WI38 (cell line): ENCODE results near the gene SRD5A1.

Source experiments
- H3K4me3 ChIP-seq: 2 replicates; pipeline ENCODE4 v1.5.1; 2011; ENCODE audit warnings: low read depth, mild to moderate bottlenecking, control low read depth, low read length
- TF ChIP-seq, protein P1 (sequence below): IDR thresholded peaks from 2 replicates; pipeline ENCODE4 v1.5.1; 2012; ENCODE audit warnings: low read depth, mild to moderate bottlenecking, control low read depth, low read length

The SRD5A1 gene

DNA sequence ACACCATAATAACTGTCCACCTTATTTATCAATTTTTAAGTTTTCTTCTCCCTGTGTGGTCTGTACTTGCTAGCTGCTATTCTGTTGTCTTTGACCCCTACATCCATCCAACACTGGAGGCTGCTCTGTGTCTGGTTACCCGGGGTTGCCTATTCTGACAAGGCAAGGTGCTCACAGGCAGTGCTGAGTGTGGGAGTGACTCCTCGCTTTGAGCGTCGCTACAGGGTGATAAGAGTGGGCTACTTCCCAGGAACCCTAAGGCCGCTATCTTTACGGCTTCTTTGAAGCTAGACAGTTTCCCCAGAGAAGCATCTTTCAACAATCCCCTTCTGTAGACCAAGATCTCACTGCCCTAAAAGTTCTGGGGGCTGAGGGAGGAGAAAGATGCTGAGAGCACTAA is 35.7 kb upstream of the SRD5A1 start:
- no peak overlapping the region for H3K4me3 ChIP-seq
- TF ChIP-seq, protein P1, sequence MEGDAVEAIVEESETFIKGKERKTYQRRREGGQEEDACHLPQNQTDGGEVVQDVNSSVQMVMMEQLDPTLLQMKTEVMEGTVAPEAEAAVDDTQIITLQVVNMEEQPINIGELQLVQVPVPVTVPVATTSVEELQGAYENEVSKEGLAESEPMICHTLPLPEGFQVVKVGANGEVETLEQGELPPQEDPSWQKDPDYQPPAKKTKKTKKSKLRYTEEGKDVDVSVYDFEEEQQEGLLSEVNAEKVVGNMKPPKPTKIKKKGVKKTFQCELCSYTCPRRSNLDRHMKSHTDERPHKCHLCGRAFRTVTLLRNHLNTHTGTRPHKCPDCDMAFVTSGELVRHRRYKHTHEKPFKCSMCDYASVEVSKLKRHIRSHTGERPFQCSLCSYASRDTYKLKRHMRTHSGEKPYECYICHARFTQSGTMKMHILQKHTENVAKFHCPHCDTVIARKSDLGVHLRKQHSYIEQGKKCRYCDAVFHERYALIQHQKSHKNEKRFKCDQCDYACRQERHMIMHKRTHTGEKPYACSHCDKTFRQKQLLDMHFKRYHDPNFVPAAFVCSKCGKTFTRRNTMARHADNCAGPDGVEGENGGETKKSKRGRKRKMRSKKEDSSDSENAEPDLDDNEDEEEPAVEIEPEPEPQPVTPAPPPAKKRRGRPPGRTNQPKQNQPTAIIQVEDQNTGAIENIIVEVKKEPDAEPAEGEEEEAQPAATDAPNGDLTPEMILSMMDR, result no peak

DNA sequence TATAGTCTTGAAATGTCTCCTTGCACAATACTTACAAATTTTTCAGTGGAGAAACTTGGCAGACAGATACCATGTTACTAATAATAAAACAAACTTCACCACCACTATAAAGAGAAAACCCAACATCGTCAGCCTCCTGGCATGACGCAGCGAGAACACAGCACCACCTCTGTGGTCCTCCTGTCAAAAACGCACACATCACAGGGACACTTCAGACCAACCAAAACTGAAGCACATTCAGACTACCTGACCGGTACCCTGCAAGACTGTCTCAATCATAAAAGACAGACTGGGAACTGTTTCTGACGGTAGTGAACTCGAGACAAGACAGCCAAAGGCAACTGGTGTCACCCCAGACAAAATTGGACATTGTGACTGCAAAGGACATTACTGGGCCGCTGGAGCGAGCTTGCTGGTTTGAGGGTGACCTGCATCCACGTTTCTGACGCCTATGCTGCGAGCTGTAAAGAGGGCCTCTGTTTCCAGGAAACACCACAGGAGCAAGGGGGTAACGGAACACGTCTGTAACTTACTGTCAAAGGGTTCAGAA is 34.8 kb upstream of the SRD5A1 start:
- TF ChIP-seq, protein P1, result no peak
- H3K4me3 ChIP-seq, result no peak overlapping the region

DNA sequence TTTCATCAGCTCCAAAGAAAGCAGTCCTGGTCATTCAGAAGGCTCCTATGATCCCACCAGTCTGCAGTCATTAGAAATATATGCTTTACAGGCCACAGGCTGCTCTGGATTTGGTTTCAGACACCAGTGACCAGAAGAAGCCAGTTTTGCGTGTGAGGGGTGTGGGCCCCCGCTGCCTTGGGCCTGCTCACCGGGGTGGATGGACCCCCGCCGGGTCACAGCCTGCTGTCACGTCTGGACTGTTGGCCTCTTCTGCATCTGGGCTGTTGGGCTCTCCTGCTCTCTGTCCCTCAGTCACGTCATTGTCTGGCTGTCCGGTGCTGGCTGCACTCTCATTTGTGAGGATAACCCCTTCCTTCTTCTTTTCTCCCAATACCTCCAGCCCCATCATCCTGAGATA is 33.5 kb upstream of the SRD5A1 start:
- TF ChIP-seq, protein P1, result no peak

DNA sequence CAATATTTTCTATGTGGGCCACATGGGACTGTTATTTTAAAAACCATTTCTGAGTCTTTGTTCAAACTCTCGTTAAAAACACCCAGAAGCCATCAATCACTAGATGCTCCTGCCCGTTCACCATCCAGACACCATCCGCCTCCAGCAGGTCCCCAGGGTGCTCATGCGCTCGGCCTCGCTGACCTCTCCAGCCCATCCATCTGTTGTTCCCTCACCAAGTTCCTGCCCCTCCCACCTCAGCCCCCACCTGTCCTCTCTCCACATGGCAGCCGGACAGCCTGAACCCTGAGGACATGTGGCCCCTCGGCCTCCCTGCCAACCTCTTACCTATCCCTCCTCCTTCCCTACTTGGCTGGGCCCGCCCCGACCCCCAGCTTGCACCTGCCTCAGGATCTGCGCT is 32.0 kb upstream of the SRD5A1 start:
- H3K4me3 ChIP-seq, result no peak overlapping the region

More for the DNA sequence above, 33.5 kb upstream of the SRD5A1 start:
- H3K4me3 ChIP-seq, result no peak overlapping the region

DNA sequence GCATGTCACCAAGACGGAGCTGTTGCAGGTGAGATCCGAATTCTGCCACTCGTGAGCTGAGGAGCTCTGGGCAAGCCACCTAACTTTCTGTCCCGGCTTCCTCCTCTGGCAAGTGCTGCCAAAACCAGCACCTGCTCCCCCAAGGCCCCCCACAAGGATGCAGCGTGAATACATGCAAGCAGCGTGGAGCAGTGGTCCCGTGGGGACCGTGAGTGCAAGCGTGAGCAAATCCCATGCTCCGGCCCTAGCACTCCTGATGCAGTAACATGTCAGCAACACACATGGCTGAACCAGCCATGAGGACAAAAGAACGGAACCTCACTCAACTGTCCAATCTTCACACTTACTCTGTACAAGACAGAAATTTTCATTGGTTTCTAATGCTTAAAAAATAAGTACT is 31.4 kb upstream of the SRD5A1 start:
- H3K4me3 ChIP-seq, result no peak overlapping the region
- TF ChIP-seq, protein P1, result no peak

More for the DNA sequence above, 32.0 kb upstream of the SRD5A1 start:
- TF ChIP-seq, protein P1, result no peak

DNA sequence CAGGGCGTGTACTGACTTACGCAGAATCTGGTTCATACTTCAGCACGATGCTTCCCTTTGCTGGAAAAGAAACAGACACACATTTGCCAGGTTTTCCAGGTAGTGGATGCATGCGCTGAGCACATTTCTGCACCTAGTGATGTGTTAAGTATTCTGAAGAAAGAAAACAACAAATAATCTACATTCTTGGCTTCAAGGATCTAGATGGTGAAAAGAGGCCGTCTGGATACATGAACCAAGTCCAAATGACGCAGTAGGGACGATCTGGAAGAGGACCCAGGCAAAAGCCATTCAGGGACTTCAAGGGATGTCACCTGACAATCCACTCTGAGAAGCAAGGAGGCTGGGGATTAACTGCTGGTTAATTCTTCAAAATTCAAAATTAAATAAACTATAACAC is 30.8 kb upstream of the SRD5A1 start:
- H3K4me3 ChIP-seq, result no peak overlapping the region

DNA sequence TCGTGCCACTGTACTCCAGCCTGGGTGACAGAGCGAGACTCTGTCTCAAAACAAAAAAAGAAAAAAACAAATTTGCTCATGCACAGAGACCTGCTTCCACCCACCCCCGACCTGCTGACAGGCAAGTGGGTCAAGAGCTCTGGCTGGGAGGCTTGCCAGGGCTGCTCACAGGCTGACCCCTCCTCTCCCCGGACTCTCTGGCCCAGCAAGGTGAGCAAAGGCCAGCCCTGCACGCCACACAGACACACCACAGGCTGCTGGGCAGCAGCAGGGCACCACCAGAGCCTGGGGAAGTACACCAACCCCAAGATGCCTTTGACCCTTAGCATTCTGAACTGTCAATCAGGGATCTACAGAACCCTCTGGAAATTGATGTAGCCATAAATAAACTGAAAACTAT is 29.6 kb upstream of the SRD5A1 start:
- TF ChIP-seq, protein P1, result no peak
- H3K4me3 ChIP-seq, result no peak overlapping the region

More for the DNA sequence above, 30.8 kb upstream of the SRD5A1 start:
- TF ChIP-seq, protein P1, result no peak
